H1 (cell line): ENCODE measurements around the gene HDHD3. TPM values are rescaled to one million over a fixed set of nuclear protein-coding genes. Genes with fewer than 3 reads are reported as not detected.

ENCODE experiments used
- CTCF ChIA-PET: fragments of 300-600 bp; sonication (Branson Sonifier 250); formaldehyde crosslinking; loops from one replicate; lab custom pipeline; 2021; ENCODE audit not compliant: partially characterized antibody; lab: Charles Lee
- POLR2A ChIA-PET: fragments of 300-600 bp; sonication (Branson Sonifier 250); formaldehyde crosslinking; loops from one replicate; lab custom pipeline; 2021; ENCODE audit warnings: inconsistent platforms; ENCODE audit not compliant: partially characterized antibody; lab: Charles Lee
- DNase-seq, 2 experiments: peaks; one replicate each; pipeline versions ENCODE4 v3.0.0 to v3.0.0-alpha.2; 2010 to 2022; ENCODE audit warnings: low spot score in 2 of 2, low read depth in 1 of 2, mixed read lengths in 1 of 2
- FAIRE-seq: peaks from 2 replicates; lab custom pipeline; 2011; peaks lifted over from hg19 to GRCh38; lab: Jason Lieb, UNC
- H2AFZ ChIP-seq: 2 replicates; pipeline ENCODE4 v1.8.1; 2012; ENCODE audit warnings: low read length, inconsistent platforms
- H2AK5ac ChIP-seq: 2 replicates; pipeline ENCODE4 v1.6.1; 2013; ENCODE audit warnings: low read depth, low read length
- H2BK120ac ChIP-seq: replicated peaks from 2 replicates; pipeline ENCODE3; 2013; ENCODE audit warnings: low read depth, low read length, inconsistent platforms
- H2BK12ac ChIP-seq: 2 replicates; pipeline ENCODE4 v1.6.1; 2013; ENCODE audit warnings: low read depth, low read length
- H2BK15ac ChIP-seq: 2 replicates; pipeline ENCODE4 v1.6.1; 2013; ENCODE audit warnings: low read length
- H2BK20ac ChIP-seq: 2 replicates; pipeline ENCODE4 v1.6.1; 2013; ENCODE audit warnings: low read length
- H2BK5ac ChIP-seq: 2 replicates; pipeline ENCODE4 v1.6.1; 2013; ENCODE audit warnings: low read depth, low read length
- H3K14ac ChIP-seq: 2 replicates; pipeline ENCODE4 v1.6.1; 2013; ENCODE audit warnings: inconsistent platforms; ENCODE audit not compliant: insufficient read length
- H3K18ac ChIP-seq: 2 replicates; pipeline ENCODE4 v1.6.1; 2013; ENCODE audit warnings: low read length; ENCODE audit errors: extremely low read depth
- H3K23ac ChIP-seq: 2 replicates; pipeline ENCODE4 v1.6.1; 2013; ENCODE audit warnings: inconsistent platforms; ENCODE audit not compliant: insufficient read length
- H3K23me2 ChIP-seq: 2 replicates; pipeline ENCODE4 v1.6.1; 2013; ENCODE audit warnings: low read depth, low read length
- H3K27ac ChIP-seq: 2 replicates; pipeline ENCODE4 v1.6.1; 2011; ENCODE audit warnings: low read depth, low read length, inconsistent platforms
- H3K27me3 ChIP-seq, 4 experiments: replicated peaks in 1 of 4; 1 replicate in 1 of 4; 2 replicates in 3 of 4; pipeline versions ENCODE4 v1.6.1 to v1.8.1; 2011 to 2013; ENCODE audit warnings: low read length in 3 of 4, mild to moderate bottlenecking in 3 of 4, inconsistent platforms in 2 of 4, mixed read lengths in 2 of 4, moderate library complexity in 1 of 4; ENCODE audit not compliant: control insufficient read depth in 3 of 4, insufficient read depth in 3 of 4; ENCODE audit errors: extremely low read depth in 1 of 4
- H3K36me3 ChIP-seq, 4 experiments: 2 replicates each; pipeline versions ENCODE4 v1.6.1 to v1.8.1; 2011 to 2013; ENCODE audit warnings: mild to moderate bottlenecking in 4 of 4, low read length in 3 of 4, moderate library complexity in 2 of 4, control low read depth in 1 of 4, inconsistent platforms in 1 of 4; ENCODE audit not compliant: insufficient read depth in 4 of 4, control insufficient read depth in 2 of 4
- H3K4ac ChIP-seq: replicated peaks from 2 replicates; pipeline ENCODE3; 2013; ENCODE audit warnings: low read length, low read depth, mixed read lengths, inconsistent platforms; ENCODE audit not compliant: insufficient read length
- H3K4me1 ChIP-seq, 4 experiments: replicated peaks in 1 of 4; 1 replicate in 1 of 4; 2 replicates in 3 of 4; pipeline versions ENCODE4 v1.6.1 to v1.8.1; 2011 to 2013; ENCODE audit warnings: low read length in 3 of 4, inconsistent platforms in 2 of 4, mixed read lengths in 1 of 4; ENCODE audit not compliant: insufficient read depth in 4 of 4, control insufficient read depth in 3 of 4
- H3K4me2 ChIP-seq, 2 experiments: 2 replicates each; pipeline versions ENCODE4 v1.6.1 to v1.8.1; 2011 to 2013; ENCODE audit warnings: low read depth in 2 of 2, low read length in 2 of 2, control low read depth in 1 of 2, inconsistent platforms in 1 of 2, mild to moderate bottlenecking in 1 of 2; ENCODE audit not compliant: insufficient read depth in 1 of 2
- H3K4me3 ChIP-seq, 4 experiments: fragments of 200-600, 300-600 bp in 1 of 4; sonication (generic), shearing (Covaris generic), sonication (Bioruptor Twin) in 1 of 4; 2 replicates each; pipeline versions ENCODE4 v1.5.1 to v1.8.1; 2011 to 2016; ENCODE audit warnings: low read length in 4 of 4, low read depth in 3 of 4, control low read depth in 2 of 4, inconsistent platforms in 2 of 4, mild to moderate bottlenecking in 2 of 4, mixed read lengths in 1 of 4, moderate library complexity in 1 of 4; ENCODE audit not compliant: insufficient read depth in 2 of 4; ENCODE audit errors: extremely low read depth in 1 of 4
- H3K56ac ChIP-seq: replicated peaks from 2 replicates; pipeline ENCODE3; 2013; ENCODE audit warnings: low read depth, mild to moderate bottlenecking, mixed read lengths, low read length, inconsistent platforms; ENCODE audit not compliant: insufficient read length
- H3K79me1 ChIP-seq: 2 replicates; pipeline ENCODE4 v1.6.1; 2013; ENCODE audit warnings: low read depth, low read length, control low read depth
- H3K79me2 ChIP-seq, 2 experiments: 2 replicates each; pipeline versions ENCODE4 v1.6.1 to v1.8.1; 2012 to 2013; ENCODE audit warnings: low read length in 2 of 2, mild to moderate bottlenecking in 2 of 2, inconsistent platforms in 1 of 2; ENCODE audit not compliant: insufficient read depth in 2 of 2, control insufficient read depth in 1 of 2
- H3K9ac ChIP-seq, 4 experiments: replicated peaks in 1 of 4; 1 replicate in 1 of 4; 2 replicates in 3 of 4; pipeline versions ENCODE4 v1.6.1 to v1.8.1; 2011 to 2013; ENCODE audit warnings: low read depth in 3 of 4, low read length in 3 of 4, control low read depth in 2 of 4, mild to moderate bottlenecking in 2 of 4, moderate library complexity in 2 of 4, inconsistent platforms in 1 of 4; ENCODE audit errors: extremely low read depth in 1 of 4
- H3K9me3 ChIP-seq, 2 experiments: 2 replicates each; pipeline versions ENCODE4 v1.6.1 to v1.8.1; 2012 to 2013; ENCODE audit warnings: mild to moderate bottlenecking in 2 of 2, moderate library complexity in 2 of 2, control low read depth in 1 of 2, inconsistent platforms in 1 of 2, low read depth in 1 of 2, low read length in 1 of 2, mixed read lengths in 1 of 2; ENCODE audit not compliant: insufficient read depth in 2 of 2
- H4K20me1 ChIP-seq, 2 experiments: replicated peaks in 1 of 2; 2 replicates each; pipeline versions ENCODE3 to v1.8.1; 2011 to 2013; ENCODE audit warnings: inconsistent platforms in 2 of 2, low read length in 2 of 2, mild to moderate bottlenecking in 1 of 2; ENCODE audit not compliant: insufficient read depth in 2 of 2, control insufficient read depth in 1 of 2
- H4K5ac ChIP-seq: 2 replicates; pipeline ENCODE4 v1.6.1; 2013; ENCODE audit warnings: low read length, low read depth, mixed read lengths, inconsistent platforms; ENCODE audit not compliant: insufficient read length
- H4K8ac ChIP-seq: 2 replicates; pipeline ENCODE4 v1.8.0; 2013; ENCODE audit warnings: mild to moderate bottlenecking, moderate library complexity, low read length, inconsistent platforms; ENCODE audit not compliant: insufficient read depth; ENCODE audit errors: extremely low read depth
- H4K91ac ChIP-seq: replicated peaks from 2 replicates; pipeline ENCODE3; 2013; ENCODE audit warnings: low read length, mixed read lengths, inconsistent platforms; ENCODE audit not compliant: insufficient read length
- CTCF ChIP-seq, 3 experiments: IDR thresholded peaks; 1 replicate in 2 of 3; 2 replicates in 1 of 3; pipeline versions ENCODE4 v1.5.1 to v1.6.1; 2011; ENCODE audit warnings: low read length in 3 of 3, mild to moderate bottlenecking in 3 of 3, inconsistent platforms in 2 of 3, low read depth in 1 of 3, moderate library complexity in 1 of 3; ENCODE audit not compliant: insufficient read depth in 1 of 3; ENCODE audit errors: control extremely low read depth in 1 of 3
- SAP30 ChIP-seq: fragments of 300-600 bp; sonication (generic); IDR thresholded peaks from 2 replicates; pipeline ENCODE4 v1.7.1; 2012; ENCODE audit warnings: low read length, moderate library complexity, mild to moderate bottlenecking, inconsistent platforms; ENCODE audit not compliant: insufficient read depth, insufficient replicate concordance
- WGBS, 2 experiments: shearing (Covaris generic) in 1 of 2; methylation state at CpG; one replicate each; pipeline versions ENCODE4 v1.1.6 to v1.1.7; 2013 to 2015; ENCODE audit warnings: low lambda C conversion rate in 2 of 2, mixed read lengths in 2 of 2, inconsistent platforms in 1 of 2, low coverage in 1 of 2, missing lambda C conversion rate in 1 of 2; ENCODE audit not compliant: insufficient replicate concordance in 2 of 2, insufficient coverage in 1 of 2, insufficient read length in 1 of 2; ENCODE audit errors: extremely low coverage in 1 of 2, missing lambda C conversion rate in 1 of 2; 5-methylcytosine and 5-hydroxymethylcytosine counted together
- polyA plus RNA-seq, 7 experiments: library from polyadenylated mRNA; depleted of rRNA in 3 of 7; stranded (reverse) in 5 of 7; unstranded in 2 of 7; fragments of >200 nt in 5 of 7; fragments of 200-250 nt in 2 of 7; gene quantifications; 1 replicate in 5 of 7; 2 replicates in 1 of 7; 4 replicates in 1 of 7; pipeline versions ENCODE4 v1.2.1 to v1.2.3, GENCODE V29; 2011 to 2013; ENCODE audit warnings: missing spikeins in 2 of 7, mixed read lengths in 2 of 7
- total RNA-seq: library from RNA; stranded (reverse); fragmentation: NEBNext Ultra II Directional; extraction: Animal tissue kit (Norgen Biotek cat#: 25700); gene quantifications from 2 replicates; pipeline ENCODE4 v1.2.1, GENCODE V29; 2021
- TF ChIP-seq, protein P1 (sequence below): IDR thresholded peaks from 2 replicates; pipeline ENCODE4 v1.6.1; 2011; ENCODE audit warnings: low read depth, mild to moderate bottlenecking, low read length; ENCODE audit not compliant: insufficient read depth

The HDHD3 gene
- total and polyA plus RNA-seq, 2 of the 8 experiments (the other 6 are each of a cell fraction or from before 2014, with no cell fraction given) = 12.1 to 25.3 TPM

GRCh38 chr9:113409883-113410206 lies 33.1 kb upstream of the HDHD3 start:
- POLR2A ChIA-PET = interaction anchor here (0.7 to 3.4 kb wide), 41 partner anchors 9 to 987 kb away, joined by 3 to 43 read pairs (median 4); partner anchors contain the start of genes ALAD, CDC26, FKBP15 and HDHD3
- peak overlapping the region; percentile 99 for H2BK5ac ChIP-seq
- no peak overlapping the region for H3K4ac ChIP-seq

More at GRCh38 chr9:113409883-113410206, 33.1 kb upstream of the HDHD3 start:
- 0 out of 2 replicates have a peak overlapping the region, but pooled peaks have one; percentile 32 for H2AK5ac ChIP-seq
- WGBS, 2 experiments = 3% methylated on average over 20 of the region's 20 CpGs; no CpG with 5 or more reads in 1 of the 2 experiments
- TF ChIP-seq, protein P1, sequence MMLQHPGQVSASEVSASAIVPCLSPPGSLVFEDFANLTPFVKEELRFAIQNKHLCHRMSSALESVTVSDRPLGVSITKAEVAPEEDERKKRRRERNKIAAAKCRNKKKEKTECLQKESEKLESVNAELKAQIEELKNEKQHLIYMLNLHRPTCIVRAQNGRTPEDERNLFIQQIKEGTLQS = no peak
- peak in 1 of 3 experiments; percentile 0; a peak in 1 of 4 replicates for TF ChIP-seq CTCF (IDR thresholded peaks at IDR 0.05; ENCODE audit: control extremely low read depth in 1 of 3, insufficient read depth in 1 of 3, low read depth in 1 of 3, low read length in 3 of 3)
- TF ChIP-seq SAP30 = peak; percentile 50
- no peaks in the 10 kb centered on the region for H3K27me3 ChIP-seq
- peak overlapping the region; percentile 93 for H3K18ac ChIP-seq
- peaks cover 0 to 10% (median 4%) of the 10 kb centered on the region in 4 experiments; a peak in 1 of 7 replicates for H3K4me1 ChIP-seq
- H4K5ac ChIP-seq = peak overlapping the region; percentile 88
- peaks cover 14 to 20% (median 16%) of the 10 kb centered on the region in 4 experiments for H3K36me3 ChIP-seq
- peak overlapping the region; percentile 96; the same call in 1 of the 2 replicates for H2BK12ac ChIP-seq
- DNase-seq = no peak
- H4K91ac ChIP-seq = peak overlapping the region; percentile 86
- peaks cover 6% of the 10 kb centered on the region for H3K79me1 ChIP-seq
- H2AFZ ChIP-seq = peak overlapping the region; percentile 16; the same call in 1 of the 2 replicates
- H3K23ac ChIP-seq = no peak overlapping the region
- no peak overlapping the region for H3K14ac ChIP-seq
- H3K56ac ChIP-seq = peak overlapping the region; percentile 73
- H3K27ac ChIP-seq = peak overlapping the region; percentile 97
- no peak overlapping the region for H2BK20ac ChIP-seq
- H3K23me2 ChIP-seq = peaks cover 8% of the 10 kb centered on the region
- H3K4me3 ChIP-seq = peak overlapping the region; percentile 59 to 100 (median 96)
- H4K20me1 ChIP-seq = no peaks in the 10 kb centered on the region
- peak overlapping the region; percentile 98; the same call in 1 of the 2 replicates for H4K8ac ChIP-seq
- CTCF ChIA-PET = interaction anchor here (0.7 to 2.6 kb wide), 11 partner anchors 9 to 248 kb away, joined by 3 to 7 read pairs (median 4); partner anchors contain the start of gene ALAD
- H3K9ac ChIP-seq = peak overlapping the region; percentile 93 to 98 (median 98)
- no peak for FAIRE-seq
- H3K4me2 ChIP-seq = peak overlapping the region; percentile 92 to 98
- no peak overlapping the region for H2BK120ac ChIP-seq
- H3K9me3 ChIP-seq = no peaks in the 10 kb centered on the region
- peaks cover 0 to 22% of the 10 kb centered on the region in 2 experiments; a peak in 3 of 4 replicates for H3K79me2 ChIP-seq
- H2BK15ac ChIP-seq = no peak overlapping the region
